Suppressor macrophage treated with lipopolysaccharide for 1 hour (primary cell): ENCODE measurements around the gene IGIP.

Source experiments
- DNase-seq, 3 donors: peaks; one replicate each; pipeline ENCODE4 v3.0.0-alpha.2; 2020 to 2022

Gene IGIP

DNA sequence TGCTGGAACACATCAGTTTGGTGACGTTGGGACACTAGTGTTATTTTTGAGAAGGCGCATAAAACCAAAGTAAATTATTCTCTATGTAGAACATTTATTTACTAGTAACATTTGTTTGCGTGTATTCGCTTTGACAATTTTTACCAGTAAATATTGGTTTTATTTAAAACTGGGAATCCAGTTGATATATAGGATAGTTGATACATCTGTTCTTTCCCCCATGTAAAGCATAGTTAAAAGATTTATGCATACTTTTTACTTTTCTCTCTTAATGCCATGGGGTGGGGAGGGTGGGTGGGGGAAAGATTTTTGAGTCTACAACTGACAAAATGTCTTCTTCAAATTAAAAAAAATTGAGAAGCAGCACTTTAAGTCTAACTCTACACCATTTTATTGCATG lies at the start of gene IGIP:
Gene IGIP, plus strand, starts transcription at position 301 of the 400 bp plus-strand sequence. CDS start 2,540 bp downstream, outside the sequence.
- no peak for DNase-seq

DNA sequence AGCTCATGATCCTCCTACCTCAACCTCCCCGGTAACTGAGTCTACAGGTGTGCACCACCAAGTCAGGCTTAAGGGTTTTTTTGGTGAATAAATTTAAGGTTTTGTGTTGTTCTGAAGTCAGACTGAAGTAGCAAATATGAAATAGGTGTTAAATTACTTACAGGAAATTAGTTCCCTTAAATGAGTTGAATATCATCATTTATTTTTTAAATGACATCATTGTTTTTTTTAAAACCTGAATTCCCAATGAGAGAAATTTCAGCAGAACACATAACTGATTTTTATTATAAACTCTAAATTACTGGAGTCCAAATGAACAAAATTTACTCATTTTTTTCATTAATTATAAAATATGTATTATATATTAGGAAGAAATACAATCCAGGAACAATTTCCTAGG lies 49.6 kb upstream of the IGIP start:
- DNase-seq = peak in 1 of 3 donors; percentile 14

DNA sequence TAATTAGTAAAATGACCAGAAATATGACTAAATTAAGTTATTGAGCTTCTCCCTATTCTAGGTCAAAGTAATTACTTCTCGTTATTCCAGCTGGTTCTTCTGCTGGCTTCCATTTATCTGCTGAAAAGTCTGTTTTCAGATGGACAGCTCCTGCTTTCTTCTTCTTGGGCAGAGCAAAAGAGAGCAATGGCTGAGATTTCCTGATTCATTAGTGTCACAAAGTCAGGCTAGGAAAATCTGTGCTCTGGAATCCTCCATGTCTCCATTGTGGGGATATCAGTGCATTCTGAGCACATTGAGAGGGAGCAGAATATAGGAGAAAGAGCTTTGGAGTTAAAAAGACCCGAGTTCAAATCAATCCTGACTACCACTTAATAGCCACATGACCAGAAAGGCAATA lies 48.9 kb upstream of the IGIP start:
- DNase-seq = peak in 1 of 3 donors; percentile 0

DNA sequence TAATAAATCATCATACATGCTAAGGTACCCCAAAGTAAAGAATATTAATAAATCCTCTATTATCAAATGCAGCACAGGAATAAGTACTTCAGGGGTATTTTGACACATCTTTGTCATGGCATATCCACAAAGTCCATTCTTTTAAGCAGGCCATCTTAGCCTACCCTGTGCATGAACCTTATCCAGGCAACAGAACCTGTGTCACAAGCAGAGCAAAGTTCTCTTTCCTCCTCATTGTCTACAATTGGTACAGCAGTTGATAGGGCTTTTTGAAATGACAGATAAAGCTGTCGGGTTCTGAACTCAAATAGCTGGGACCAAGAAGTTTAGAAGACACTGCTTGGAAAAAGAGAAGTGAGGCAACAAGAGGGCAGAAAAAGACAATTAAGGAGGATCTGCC lies 42.6 kb upstream of the IGIP start:
- peak in 1 of 3 donors; percentile 14 for DNase-seq

DNA sequence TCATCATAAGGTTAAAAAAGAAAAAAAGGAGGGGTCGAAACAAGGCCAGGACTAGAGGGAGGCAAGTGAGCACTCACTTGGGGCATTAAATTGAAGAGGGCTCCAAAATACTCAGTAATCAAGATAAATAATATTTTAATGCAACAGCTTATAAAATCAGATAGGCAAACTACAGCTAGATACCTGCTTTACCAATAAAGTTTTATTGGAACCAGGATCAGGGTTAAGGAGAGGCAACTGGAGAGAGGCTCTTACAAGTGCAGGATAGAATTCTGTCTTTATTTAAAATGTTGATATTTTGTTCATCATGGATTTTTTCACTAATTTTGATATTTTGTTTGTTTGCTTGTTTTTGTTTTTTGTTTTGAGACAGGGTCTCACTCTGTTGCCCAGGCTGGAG lies 42.1 kb upstream of the IGIP start:
- no peak for DNase-seq

DNA sequence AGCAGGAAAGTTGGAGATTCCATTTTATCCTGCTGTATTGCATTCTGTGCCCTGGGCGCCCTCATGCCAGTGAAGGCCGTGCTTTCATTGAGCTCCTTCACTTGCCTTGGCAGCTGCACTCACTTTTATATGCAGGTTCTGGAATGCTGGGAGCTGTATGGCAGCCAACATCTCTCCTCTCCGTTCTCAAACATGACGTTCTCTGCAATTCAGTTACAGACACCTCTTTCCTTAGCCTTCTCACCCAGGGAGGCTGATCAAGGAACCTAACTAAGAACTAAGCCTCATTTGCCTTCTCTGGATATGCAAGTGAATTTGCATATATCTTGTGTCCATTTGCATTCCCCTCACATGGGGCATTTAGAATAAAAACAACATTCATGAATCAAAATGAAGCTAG lies 41.2 kb upstream of the IGIP start:
- peak in 1 of 3 donors; percentile 16 for DNase-seq

DNA sequence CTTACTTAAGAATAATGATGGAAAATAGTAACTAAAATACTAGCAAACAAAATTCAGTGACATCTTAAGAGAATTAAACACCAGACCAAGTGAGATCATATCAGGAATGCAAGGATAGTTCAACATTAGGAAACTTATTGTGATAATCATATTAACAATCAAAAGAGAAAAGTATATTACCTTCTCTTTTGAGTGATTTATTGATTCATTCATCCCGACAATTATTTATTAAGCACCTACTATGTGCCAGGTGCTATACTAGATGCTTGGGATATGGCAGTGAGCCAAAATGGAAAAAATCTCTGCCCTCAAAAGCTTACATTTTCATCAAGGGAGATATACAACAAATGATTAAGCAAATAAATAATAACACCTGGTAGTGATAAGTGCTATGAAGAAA lies 35.5 kb upstream of the IGIP start:
- DNase-seq = no peak

DNA sequence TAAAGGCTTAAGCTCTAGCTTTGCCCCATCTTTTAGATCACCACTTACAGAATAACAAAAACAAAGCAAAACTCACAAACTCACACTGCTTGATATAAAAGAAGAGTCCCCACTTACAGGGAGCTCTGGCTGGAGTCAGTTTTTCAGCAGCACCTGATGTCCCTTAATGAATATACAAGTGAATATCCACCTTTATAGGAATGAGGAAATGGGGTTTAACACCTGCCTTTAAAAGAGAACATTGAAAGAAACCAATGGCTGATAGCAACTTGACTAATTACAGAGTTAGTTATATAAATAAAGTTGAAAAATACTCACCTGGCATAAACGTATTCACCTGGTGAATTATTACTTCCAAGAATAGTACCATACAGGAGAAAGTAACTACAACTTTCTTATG lies 32.6 kb upstream of the IGIP start:
- DNase-seq = no peak

DNA sequence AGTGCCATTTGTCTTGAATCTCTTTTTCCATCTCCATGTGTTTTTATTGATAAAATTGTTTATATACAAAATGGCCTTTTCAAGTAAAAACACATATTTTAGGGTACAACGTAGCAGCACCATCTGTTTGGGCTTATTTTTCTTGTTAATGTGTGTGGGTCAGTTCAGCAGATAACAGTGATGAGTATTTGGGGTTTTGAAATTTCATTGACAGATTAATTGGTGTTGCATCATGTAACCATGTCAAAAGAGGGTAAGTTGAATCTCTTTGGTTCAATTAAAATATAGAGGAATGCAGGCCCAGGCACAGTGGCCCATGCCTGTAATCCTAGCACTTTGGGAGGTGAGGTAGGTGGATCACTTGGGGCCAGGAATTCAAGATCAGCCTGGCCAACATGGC lies 31.9 kb upstream of the IGIP start:
- DNase-seq = no peak

DNA sequence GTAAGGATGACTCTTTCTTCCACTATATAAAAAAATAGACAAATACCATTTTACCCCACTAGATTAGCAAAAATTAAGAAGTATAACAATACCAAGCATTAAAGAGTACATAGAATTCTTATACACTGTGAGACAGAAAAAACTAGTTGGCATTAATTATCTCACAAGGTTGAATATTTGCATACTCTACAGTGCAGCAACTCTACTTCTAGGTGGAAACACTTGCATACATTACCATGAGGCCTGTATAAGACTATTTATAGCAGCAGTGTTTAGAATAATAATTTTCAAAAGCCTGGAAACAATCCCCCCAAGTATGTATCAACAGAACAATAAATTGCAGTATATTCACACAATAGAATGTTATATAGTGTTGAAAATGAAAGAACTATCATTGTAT lies 30.8 kb upstream of the IGIP start:
- DNase-seq = no peak

DNA sequence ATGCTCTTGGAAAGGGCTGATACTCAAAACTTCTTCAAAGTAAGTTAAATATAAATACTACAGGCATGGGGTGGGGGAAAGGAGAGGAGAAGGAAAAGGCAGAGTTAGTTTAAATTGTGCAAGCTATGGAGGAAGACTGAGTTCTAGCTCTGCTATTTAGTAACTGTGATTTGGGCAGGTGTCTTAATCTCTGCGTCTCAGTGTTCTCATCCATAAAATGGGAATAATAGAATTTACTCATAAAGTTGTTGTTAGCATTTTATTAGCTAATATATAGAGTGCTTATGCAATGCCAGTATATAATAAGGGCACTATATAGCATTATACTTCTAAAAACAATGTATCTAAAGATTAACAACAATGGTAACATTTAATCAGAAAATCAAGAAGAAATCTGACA lies 24.6 kb upstream of the IGIP start:
- no peak for DNase-seq

DNA sequence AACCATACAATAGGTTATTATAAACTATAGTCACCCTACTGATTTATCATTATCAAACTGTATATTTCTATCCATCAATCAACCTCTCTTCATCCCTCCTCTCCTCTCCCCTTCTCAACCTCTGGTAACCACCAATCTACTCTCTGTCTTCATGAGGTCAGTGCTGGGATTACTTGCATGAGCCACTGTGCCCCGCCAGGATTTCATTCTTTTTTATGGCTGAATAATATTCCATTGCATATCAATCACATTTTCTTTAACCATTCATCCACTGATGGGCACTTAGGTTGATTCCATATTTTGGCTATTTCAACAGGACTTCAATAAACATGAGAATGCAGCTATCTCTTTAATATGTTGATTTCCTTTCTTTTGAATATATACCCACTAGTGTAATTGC lies 22.6 kb upstream of the IGIP start:
- no peak for DNase-seq

DNA sequence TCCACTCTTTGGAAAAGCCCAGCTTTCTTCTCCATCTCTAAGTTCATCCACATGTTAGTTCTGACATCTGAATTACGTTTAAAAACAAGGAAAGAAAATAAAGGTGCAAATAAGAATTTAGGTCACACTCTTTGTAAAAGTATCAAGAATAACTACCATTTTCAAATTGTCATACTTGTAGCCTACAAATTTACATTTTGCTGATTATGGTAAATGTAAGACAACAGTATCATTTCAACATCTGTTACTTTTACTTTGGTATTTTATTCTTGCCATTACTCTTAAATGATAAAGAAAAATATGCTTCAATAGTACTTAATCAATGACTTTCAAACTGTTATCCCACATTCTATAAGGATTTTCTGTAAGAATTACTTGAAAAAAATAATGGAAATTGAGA lies 21.6 kb upstream of the IGIP start:
- no peak for DNase-seq

DNA sequence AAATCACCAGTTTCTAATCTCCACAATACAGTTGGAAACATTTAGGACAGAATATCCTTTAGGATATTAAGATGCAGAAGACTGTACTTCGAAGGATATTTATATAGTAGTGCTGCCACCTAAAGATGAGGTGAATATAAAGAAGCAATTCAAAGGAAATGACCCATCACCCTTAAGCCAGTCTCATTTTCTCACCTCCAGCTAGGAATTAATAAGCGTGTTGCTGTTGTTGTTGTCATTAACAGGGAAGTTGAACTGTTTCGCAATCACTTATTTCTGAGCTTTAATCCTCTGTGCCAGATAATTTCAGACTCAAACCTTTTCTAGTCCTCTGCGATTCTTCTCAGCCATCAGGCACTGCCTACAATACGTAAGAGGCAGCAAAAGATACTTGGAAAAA lies 19.6 kb upstream of the IGIP start:
- peak; percentile 34 to 67 (median 49) for DNase-seq

DNA sequence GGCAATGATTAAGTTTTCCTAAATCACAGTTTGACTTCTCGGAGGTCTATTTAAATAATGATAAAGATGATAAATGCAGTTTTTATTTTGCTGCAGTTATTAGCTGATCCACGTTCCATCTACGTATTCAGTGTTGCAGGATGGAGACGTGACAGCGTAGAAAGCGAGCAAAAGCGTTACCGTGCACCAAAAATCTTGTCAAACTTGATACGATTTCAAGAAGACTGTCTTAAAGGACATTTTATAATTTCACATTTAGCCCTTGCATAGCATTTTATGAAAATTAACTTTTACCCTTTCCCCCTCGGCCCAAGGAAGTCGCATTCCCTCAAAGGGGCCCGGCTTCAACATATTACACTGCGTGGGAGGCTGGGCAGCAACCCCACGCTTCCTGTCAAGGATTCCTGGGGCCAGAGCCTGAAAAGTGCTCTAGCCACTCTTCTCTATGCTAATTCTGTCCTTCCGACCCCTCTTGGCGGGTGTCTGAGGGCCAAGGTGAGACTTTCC lies 18.9 kb upstream of the IGIP start:
- no peak for DNase-seq

DNA sequence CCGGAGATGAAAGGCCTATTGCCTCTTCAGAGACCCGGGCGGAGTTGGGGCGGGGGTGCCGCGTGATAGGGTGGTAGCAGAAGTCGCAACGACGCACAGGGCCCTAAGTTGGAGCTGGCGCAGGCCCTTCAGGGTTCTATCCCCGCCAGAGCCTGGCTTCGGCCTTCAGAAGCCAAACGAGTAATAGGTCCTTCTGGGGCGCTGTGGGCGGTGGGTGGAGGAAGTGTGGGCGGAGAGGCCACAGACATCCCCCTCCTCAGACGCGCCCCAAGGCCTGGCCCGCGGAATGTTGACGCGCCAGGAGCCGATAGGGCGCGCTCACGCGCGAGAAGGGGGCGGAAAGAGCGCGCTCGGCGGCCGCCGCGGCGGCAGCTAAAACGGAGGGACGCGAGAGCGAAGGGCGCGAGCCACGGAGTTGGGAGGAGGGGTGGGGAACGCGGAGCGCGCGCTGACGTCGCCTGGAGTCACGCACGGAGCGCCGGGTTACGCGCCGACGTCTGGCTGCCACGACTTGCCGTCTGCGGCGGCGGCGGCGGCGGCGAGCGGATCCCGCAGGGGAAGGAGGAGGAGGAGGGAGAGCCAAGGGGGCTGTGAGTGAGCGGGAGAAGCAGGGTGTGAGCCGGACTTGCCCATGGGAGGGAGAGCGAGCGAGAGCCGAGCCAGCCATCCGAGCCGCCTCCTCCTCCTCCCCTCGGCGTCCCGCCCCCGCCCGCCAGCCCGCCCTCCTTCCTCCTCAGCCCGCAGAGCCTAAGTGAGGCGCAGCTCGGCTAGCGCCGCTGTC lies 18.2 kb upstream of the IGIP start:
- peak; percentile 85 to 92 (median 88) for DNase-seq

DNA sequence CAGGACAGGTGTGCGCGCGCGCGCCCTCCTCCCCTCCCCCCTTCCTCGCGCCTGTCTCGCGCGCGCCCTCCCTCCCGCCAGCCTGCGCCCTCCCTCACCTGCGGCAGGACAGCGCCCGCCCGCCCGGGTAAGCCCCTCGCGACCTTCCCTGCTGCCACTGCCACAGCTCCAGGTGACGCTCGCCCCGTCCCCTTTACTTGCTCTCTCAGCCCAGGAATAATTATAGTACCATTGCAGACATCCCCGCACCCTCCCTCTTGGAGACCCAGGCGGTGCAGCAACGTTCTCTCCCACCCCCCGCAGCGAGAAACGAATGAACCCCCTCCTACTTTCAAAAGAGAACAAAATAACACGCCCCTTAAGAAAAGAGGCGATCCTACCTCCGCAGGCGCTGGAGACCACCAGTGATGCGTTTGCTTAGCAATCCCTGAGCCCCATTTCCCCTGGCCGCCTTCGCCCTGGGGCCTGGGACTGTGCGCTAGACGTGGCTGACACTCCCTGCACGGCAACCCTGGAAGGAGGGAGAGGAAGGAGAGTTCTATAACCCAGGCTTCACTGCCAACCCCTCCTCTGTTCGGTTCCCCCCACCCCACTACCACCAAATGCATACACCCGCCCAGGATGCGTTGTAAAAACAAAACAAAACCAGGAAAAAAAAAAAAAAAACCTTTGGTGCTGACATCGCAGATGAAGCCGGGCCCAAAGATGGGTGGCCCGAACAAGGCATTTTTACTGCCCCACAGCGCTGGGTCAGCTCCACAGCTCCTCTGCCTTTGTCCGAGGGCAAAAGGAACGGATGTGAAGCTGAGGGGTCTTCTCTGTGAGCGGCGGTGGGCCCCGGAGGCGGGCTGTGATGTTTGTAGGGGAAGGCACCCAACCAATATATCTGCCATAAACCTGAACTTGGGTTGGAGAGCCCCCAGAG lies 17.4 kb upstream of the IGIP start:
- DNase-seq = peak in 2 of 3 donors; percentile 17 to 31

DNA sequence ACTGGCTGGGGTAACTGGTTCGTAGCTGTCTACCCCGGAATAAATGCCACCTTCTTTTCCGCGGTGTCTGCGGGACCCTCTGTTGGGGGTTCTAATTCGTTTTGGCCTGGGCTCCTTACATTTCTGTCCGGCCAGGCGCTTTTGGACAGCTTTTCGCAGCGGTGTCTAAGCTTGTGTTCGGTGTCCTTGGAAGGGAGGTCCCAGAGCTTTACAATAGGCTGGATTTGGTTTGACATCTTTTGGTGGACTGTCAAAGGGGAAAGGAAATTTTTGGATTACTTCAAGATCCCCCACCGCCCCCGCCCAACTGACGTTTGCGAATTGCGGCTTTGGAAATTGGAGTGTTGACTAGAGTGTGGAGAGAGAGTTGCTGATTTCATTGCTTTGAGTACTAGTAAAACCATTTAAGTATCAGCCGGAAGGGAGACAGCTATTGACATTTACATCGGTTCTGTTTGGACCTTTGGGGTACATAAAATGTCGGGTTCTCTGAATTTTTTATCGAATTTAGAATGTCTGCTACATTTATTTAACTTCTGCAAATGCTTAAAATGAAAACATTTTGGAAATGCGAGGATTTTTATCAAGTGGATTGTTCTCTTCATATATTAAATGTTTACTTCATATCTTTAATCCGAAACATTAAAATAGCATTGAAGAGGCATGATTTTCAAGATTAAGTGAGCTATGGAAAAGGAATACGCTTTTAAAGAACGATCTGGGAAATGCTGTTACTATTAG lies 16.5 kb upstream of the IGIP start:
- DNase-seq = peak; percentile 34 to 45 (median 43)

DNA sequence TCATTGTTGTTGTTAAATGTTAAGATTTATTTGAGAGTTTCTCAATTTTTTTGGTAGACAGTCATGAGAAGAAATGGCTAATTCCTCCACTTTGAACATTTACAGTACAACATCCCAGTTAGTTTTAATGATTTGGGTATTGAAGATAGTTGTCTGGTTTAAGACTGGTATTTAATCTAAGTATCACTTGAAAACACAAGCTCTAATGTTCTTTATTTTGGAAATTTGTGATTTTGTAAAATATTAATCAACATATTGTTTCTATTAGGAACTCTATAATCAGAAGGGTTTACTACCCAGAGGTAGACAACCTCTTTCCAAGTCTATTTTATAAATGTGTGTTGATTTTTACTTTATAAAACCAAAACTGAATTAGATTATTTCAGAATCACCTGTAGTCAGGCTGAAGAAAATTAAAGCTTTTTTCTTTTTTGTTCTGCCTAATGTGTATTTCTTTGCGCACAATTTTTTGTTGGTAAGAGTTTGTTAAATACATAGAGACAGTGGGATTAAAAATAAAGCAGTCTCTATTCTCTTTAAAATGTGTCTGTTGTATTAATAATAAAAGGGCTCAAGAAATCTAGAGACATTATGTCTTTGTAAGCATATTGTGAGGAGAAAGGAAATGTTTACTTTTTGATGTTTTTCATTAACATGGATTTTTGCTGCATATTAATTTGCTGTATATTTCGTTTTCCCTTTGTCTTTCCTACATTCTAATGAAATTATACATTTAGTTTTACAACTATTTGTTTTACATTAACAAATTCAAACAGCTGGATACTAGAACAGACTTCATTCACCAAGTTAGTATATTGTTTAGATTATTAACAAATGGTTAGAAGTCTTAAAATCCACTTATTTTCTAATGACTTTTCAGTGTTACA lies 15.7 kb upstream of the IGIP start:
- DNase-seq = no peak

DNA sequence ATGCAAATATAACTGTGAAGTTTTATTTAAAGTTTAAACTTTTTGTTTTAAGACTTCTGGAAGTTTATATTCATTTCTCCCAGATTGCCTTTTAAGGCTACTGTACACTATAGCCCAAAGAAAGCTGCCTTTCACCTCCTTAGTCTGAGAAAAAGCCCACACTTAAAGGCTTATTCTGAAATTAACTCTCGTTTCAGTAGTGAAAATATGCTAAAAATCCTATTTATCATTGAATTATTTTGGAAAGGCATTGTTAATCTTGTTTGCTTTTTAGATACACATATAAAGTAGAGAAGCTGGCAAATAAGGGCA lies 15.1 kb upstream of the IGIP start:
- DNase-seq = no peak

DNA sequence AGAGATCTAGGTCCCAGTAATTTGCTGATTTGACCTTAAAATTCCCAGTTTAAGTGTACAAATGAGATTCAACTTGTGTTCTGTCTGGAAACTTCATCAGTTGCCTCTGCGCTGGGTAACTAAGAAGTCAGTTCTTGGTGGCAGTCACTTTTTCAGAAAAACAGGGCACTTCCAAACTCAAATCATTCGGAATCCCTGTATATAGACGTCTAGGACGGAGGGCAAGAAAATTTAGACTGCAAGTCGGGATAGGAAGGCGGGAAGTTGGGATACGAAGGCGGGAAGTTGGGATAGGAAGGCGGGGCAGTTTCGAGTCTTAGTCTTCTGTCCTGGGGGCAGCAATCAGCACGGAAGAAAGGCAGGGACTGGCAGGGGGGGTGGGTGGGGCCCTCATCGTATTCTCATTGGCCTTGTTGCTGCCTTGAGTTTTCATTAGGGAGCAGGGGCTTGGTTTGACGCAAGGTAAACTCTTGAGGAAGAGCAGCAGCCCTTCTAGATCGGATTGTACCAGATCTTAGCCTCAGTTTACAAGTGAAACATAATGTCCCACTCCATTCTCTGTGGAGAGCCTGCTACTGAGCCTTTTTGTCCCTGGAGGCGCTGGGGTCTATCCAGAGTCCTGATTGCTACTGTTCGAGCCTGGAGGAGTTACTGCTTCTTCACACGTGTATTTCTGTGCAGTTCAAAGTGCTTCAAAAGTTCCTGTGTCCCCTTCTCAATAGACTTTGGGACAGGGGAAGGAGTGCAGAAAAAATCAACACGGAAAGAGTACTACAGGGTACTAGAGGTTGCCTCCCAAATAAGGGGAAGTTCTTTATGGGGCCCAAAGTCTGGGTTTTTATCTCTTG lies 14.5 kb upstream of the IGIP start:
- no peak for DNase-seq
